ENCODE data around the gene LIN37.

DNA sequence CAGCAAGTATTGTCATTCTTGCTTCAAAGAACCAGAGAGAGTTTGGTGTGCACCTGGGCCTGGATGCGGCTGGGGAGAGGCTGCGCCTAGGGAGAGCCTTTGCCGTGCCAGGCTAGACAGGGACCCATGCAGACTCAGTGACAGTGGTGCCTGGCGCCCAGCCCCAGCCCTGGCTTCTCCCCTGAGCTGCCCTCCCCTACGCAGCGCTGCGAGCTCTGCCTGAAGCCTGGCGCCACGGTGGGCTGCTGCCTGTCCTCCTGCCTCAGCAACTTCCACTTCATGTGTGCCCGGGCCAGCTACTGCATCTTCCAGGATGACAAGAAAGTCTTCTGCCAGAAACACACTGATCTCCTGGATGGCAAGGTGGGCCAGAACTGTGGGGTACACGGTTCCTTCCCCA lies 18.6 kb upstream of the LIN37 start:
- TF ChIP-seq POLR2A (IDR thresholded peaks at IDR 0.05; ENCODE audit: low read depth, low read length) (no peak), POLR2AphosphoS5 (IDR thresholded peaks at IDR 0.05; ENCODE audit: low read depth, low read length) (no peak), SPI1 (IDR thresholded peaks at IDR 0.05; ENCODE audit: low read depth, low read length) (no peak), POU2F2 (IDR thresholded peaks at IDR 0.05; ENCODE audit: low read depth, low read length) (no peak), TAF1 (IDR thresholded peaks at IDR 0.05; ENCODE audit: low read depth, low read length) (no peak)
